ENCODE results near the gene RRAS.

RRAS gene

GRCh38 chr19:49594993-49595818 lies 44.7 kb downstream of the RRAS start:
- DNase-seq (ENCODE audit: low read depth) = no peak

GRCh38 chr19:49594157-49594992 lies 45.6 kb downstream of the RRAS start:
- no peak for DNase-seq (ENCODE audit: low read depth)

- DNase-seq (ENCODE audit: low read depth) = peak; percentile 84
Observed at GRCh38 chr19:49593233-49594113, 46.5 kb downstream of the RRAS start.

- no peak for DNase-seq (ENCODE audit: low read depth)
Observed at GRCh38 chr19:49592486-49593232, 47.3 kb downstream of the RRAS start.

GRCh38 chr19:49591731-49592485 lies 48.0 kb downstream of the RRAS start:
- DNase-seq (ENCODE audit: low read depth) = peak; percentile 35

GRCh38 chr19:49590971-49591730 lies 48.8 kb downstream of the RRAS start, which contains the start of gene PRR12:
PRR12 (plus strand) TSS chr19:49591182; CDS start chr19:49591655, 473 bp downstream.
- DNase-seq (ENCODE audit: low read depth) = peak; percentile 69

- peak; percentile 87 for DNase-seq (ENCODE audit: low read depth)
Observed at GRCh38 chr19:49590071-49590970, 49.6 kb downstream of the RRAS start.

- no peak for DNase-seq (ENCODE audit: low read depth)
Observed at GRCh38 chr19:49589502-49589905, 50.4 kb downstream of the RRAS start.

- no peak for DNase-seq (ENCODE audit: low read depth)
Observed at GRCh38 chr19:49588365-49589122, 51.4 kb downstream of the RRAS start.

- no peak for DNase-seq (ENCODE audit: low read depth)
Observed at GRCh38 chr19:49587227-49587626, 52.7 kb downstream of the RRAS start.
